GM19240 (cell line): Measurements from ENCODE around the gene FBXO24.

Experiments used
- DNase-seq: peaks from one replicate; pipeline ENCODE4 v3.0.0; 2011; ENCODE audit warnings: low spot score; ENCODE audit not compliant: insufficient read length

FBXO24 gene

DNA sequence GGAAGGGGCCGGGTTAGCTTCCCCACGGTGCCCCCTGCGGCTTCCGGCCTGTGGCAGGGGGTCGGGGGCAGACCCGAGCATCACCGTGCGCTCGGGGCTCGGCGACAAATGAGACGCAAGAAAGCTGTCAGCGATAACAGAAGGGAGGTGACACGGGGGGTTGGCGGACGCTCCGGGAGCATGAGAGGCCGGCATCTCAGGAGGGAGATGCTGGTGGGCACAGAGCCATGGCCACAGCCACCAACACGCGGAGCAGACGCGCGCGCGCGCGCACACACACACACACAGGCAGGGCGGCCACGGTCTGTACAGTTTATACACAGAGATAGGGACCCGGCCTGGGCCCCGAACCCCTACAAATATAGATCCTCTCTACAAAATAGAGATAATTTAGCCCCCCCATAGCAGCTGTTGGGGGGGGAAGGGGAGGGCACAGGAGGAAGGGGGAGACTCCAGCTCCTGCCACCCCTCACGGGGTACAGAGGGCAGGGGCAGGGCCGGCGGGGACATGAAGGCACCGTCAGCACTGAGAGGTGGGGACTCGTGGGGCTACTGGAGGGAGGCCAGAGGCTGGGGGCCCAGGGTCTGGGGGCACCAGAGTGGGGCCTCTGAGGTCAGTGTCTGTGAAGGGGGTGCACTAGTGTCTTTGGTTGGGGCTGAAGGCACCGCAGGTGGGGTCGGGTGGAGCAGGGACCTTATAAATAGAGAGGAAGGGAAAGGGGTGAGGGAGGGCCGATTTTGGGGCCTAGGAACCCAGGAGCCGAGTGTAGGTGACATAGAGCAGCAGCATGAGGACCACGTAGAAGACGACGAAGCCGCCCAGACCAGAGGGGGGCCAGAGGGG, 11.5 kb upstream of the FBXO24 start:
- no peak for DNase-seq

DNA sequence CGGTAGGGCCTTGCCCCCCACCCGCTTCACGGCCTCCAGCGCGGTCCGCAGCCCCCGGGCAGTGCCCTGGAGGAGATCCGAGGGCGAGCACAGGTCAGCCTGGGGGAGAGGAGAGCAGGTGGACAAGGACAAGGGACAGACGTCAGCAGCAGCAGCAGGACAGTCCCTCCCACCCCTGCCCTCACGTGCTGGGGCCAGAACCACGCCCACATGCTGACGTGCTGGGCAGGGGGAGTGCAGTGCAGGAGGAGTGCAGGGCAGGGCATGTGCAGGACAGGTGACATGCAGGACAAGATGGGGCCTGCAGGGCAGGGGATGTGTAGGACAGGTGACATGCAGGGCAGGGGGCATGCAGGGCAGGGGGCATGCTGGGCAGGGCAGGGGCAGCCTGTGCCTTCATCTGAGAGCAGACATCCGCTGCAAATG, 10.9 kb upstream of the FBXO24 start:
- no peak for DNase-seq

DNA sequence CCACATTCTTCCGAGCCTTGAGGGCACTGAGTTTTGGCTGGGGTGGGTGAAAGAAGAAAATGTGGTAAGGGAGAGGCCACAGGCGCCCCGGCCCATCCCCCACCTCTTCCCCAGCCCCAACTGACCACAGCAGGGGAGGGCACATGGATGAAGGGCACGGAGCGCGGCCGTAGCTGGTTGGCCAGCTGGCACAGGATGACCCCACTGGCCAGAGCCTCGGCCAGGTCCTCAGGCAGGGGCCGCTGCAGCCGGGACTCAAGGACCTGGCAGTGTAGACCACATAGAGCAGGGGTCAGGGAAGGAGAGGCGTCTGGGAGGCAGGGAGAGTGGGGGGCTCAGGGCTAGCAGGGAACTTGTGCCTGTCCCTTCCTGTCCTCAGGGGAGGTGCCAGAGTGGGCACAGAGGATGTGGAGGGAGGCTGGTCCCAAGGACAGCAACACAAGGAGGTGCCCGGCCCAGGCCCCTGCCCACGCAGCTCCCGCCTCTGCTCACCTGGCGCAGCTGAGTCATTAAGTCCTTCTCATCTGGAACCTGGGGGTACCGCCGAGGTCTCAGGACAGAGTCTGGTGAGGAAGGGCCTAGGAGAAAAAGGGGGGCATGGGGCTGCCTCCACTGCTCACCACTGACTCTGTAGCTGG, 10.3 kb upstream of the FBXO24 start:
- DNase-seq, result no peak

DNA sequence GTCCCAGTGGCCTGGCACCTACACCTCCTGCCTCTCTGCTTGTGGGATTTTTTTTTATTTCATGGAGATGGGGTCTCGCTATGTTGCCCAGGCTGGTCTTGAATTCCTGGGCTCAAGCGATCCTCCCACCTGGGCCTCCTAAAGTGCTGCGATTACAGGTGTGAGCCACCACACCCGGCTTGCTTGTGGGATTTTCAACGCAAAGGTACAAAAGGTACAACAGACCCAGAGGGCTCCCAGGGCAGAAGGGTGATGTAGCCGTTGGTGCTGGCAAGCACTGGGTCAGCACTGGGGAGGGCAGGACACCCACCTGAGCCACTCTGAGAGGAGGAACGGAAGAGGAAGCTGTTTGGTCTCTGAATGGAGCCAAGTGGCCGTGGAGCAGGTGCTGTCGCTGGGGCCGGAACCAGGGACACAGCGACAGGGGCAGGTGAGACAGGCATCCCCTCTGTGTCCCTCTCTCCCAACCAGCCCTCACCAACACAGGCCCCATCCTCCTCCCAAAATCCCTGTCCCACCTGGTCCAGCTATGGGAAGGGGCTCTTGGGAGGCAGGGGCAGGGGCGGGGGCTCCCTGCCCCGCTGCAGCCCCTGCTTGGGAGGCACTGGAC, 9.6 kb upstream of the FBXO24 start:
- no peak for DNase-seq

DNA sequence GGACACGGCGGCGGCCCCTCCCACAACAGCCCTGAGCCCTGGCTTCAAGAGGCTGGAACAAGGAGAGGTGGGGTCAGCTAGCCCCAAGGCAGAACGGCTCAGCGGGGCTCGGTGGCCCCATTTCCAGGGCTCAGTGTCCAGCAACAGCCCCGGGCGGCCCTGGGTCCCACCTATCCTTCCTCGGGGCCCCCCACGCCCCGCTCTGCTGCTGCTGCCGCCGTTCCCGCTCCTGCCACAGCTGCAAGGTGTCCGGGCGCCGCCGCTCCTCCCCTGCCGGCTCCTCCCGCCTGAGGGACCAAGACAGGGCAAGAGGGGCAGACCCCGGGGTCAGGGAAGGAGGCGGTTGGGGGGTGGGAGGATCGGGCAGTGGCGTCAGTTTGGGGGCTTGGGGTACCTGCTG, 9.0 kb upstream of the FBXO24 start:
- DNase-seq, result no peak

- DNase-seq, result no peak
Observed at GRCh38 chr7:100577507-100577906, 8.6 kb upstream of the FBXO24 start.

- no peak for DNase-seq
Observed at GRCh38 chr7:100578246-100579183, 7.6 kb upstream of the FBXO24 start.

- DNase-seq, result no peak
Observed at GRCh38 chr7:100580466-100581283, 5.5 kb upstream of the FBXO24 start.

DNA sequence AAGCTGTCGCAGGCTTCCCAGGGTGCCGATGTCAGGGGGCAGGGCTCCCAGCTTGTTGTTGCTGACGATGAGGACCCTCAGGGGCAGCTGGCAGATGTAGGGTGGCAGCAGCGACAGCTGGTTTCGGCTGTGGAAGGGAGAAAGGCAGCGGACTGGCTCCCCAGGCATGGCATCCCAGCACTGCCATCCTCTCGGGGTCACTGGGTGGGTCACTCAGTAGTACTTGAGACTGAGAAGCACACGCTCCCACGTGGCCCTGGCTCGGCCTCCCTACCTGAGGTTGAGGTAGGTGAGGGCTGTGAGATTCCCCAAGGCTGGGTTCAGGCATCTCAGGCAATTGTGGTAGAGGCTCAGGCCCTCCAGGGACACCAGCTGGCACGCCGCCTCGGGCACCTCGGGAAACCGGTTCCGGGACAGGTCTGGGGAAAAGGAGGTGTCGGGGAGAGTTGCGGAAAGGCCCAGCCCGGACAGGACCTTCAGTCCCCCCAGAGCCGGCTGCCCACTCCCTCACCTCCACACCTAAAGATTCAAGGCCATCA, 4.0 kb upstream of the FBXO24 start:
- DNase-seq, result no peak

GRCh38 chr7:100582650-100583049, 3.5 kb upstream of the FBXO24 start:
- no peak for DNase-seq

GRCh38 chr7:100583132-100584053, 2.7 kb upstream of the FBXO24 start:
- no peak for DNase-seq

- no peak for DNase-seq
Observed at GRCh38 chr7:100584054-100584682, 2.0 kb upstream of the FBXO24 start.

DNA sequence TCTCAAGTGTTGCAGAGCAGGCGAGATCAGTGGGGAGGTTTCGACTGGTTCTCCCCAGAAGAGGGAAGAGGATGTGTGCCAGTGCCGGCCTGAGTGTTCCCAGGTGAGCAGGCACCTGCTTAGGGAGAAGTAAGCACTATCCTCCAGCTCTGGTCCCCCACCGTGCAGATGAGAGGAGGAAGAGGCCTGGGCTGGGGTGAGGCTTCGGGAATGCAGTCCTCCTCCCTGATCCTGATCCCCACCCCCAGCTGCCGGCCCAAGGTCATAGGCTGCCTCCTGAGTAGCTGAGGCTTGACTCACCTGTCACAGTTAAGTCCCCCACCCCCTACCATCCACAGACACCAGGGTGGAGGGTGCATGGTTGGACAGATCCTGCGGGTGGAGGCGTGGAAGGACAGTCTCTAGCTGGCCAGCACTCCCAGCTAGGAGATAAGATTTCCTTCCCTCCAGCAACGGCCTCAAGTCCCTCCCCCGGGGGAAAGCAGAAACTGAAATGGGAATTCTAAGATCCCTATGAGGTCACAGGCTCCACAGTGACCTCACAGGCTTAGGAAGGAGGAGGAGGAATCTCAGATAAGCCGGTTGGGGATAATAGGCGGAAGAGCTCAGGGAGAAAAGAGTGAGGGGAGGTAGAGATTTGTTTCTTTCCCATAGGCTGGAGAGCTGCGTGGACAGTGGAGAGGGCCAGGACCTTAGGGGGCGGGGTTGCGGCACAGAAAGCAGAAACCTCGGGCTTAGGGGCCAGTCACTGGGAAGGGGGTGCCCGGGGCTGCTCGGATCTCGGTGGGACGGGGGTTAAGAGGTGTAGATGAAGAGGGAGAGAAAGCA, 1.2 kb upstream of the FBXO24 start:
- no peak for DNase-seq

- DNase-seq, result no peak
Observed at GRCh38 chr7:100585511-100586265, 440 bp upstream of the FBXO24 start, which contains the start of gene LRCH4. Gene LRCH4, minus strand, starts transcription at chr7:100586129. Its CDS starts 29 bp downstream, at chr7:100586100.

GRCh38 chr7:100588438-100588837, 2.3 kb downstream of the FBXO24 start:
- no peak for DNase-seq

DNA sequence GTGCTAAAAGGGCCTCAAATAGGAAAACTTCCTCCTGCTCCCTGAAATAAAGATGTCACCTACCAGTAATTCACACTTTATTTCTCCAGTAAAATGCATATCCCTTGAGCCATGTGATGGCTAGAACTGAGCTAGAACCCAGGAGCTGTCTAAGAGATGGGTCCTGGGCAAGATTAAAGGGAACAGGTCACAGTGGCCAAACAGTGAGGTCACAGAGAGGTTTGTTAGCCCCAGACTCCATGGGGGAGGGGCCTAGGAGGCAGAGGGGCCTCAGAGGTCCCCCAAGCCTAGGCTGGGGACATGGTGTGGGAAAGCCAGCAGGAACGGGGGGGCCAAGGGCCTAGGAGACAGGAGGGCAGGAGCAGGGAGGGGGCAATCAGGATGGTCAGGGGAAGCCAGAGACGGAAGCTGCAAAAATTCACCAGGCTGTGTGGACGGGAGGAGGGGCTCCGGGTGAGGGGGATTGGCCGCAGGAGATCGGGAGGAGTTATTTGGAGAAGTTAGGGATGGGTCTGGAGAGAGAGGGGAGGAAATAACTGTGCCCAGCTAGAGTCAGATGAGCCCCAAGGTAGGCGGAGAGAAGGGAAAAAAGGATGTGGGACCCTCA, 3.3 kb downstream of the FBXO24 start:
- DNase-seq, result no peak
